ELR (cell line): ENCODE measurements around the gene DMRT1.

Experiments used
- DNase-seq: peaks from one replicate; pipeline ENCODE4 v3.0.0-alpha.2; 2015; ENCODE audit warnings: low read depth

The DMRT1 gene

GRCh38 chr9:971901-972500, 130.5 kb downstream of the DMRT1 start:
- no peak for DNase-seq

- DNase-seq = no peak
These were observed 131.2 kb downstream of the DMRT1 start for GRCh38 chr9:972501-973294.

GRCh38 chr9:973295-973834, 131.9 kb downstream of the DMRT1 start:
- DNase-seq = no peak

GRCh38 chr9:974031-974995, 132.8 kb downstream of the DMRT1 start:
- DNase-seq = no peak

GRCh38 chr9:974996-975739, 133.7 kb downstream of the DMRT1 start:
- DNase-seq = no peak

GRCh38 chr9:975740-976257, 134.3 kb downstream of the DMRT1 start:
- DNase-seq = no peak

- DNase-seq = no peak
These were observed 134.9 kb downstream of the DMRT1 start, which contains the start of gene DMRT3 for GRCh38 chr9:976258-976942. Gene DMRT3, plus strand, starts transcription at chr9:976655. Its CDS starts 347 bp downstream, at chr9:977002.

- DNase-seq = no peak
These were observed 135.7 kb downstream of the DMRT1 start for GRCh38 chr9:976943-977837.

- no peak for DNase-seq
These were observed 136.6 kb downstream of the DMRT1 start for GRCh38 chr9:977838-978830.

GRCh38 chr9:979983-980382, 138.5 kb downstream of the DMRT1 start:
- DNase-seq = no peak

- no peak for DNase-seq
These were observed 139.1 kb downstream of the DMRT1 start for GRCh38 chr9:980640-981039.

GRCh38 chr9:981491-981898, 140.0 kb downstream of the DMRT1 start:
- no peak for DNase-seq

- no peak for DNase-seq
These were observed 141.1 kb downstream of the DMRT1 start for GRCh38 chr9:982394-983230.

- no peak for DNase-seq
These were observed 152.5 kb downstream of the DMRT1 start for GRCh38 chr9:994005-994404.

- DNase-seq = no peak
These were observed 153.7 kb downstream of the DMRT1 start for GRCh38 chr9:995192-995591.

- peak; percentile 27 for DNase-seq
These were observed 154.3 kb downstream of the DMRT1 start for GRCh38 chr9:995781-996180.
